PC-3 (cell line): ENCODE data around the gene AUTS2.

Source experiments
- CTCF ChIP-seq: fragments of 300-600 bp; sonication (generic); conservative IDR thresholded peaks from 2 replicates; pipeline ENCODE4 v1.5.1; 2017; ENCODE audit warnings: antibody characterized with exemption, low read depth, mild to moderate bottlenecking, low read length
- EZH2 ChIP-seq: fragments of 300-600 bp; sonication (generic); IDR thresholded peaks from one replicate; pipeline ENCODE4 v1.6.1; 2017; ENCODE audit warnings: antibody characterized with exemption, mild to moderate bottlenecking, low read length; ENCODE audit not compliant: unreplicated experiment

- no peak for TF ChIP-seq CTCF
- no peak for TF ChIP-seq EZH2
Observed at GRCh38 chr7:69661342-69661741, 63.1 kb downstream of the AUTS2 start.
